Left ventricle myocardium inferior (tissue), 1 donor: ENCODE measurements around the gene WDR20. TPM values are rescaled to one million over a fixed set of nuclear protein-coding genes. Genes with fewer than 3 reads are reported as not detected.

Experiments
- DNase-seq: peaks from one replicate; pipeline ENCODE4 v3.0.0-alpha.2; 2020
- H3K27ac ChIP-seq: fragments of 200-600 bp; replicated peaks from 2 replicates; pipeline ENCODE4 v1.8.0; 2021
- H3K27me3 ChIP-seq: fragments of 200-600 bp; 2 replicates; pipeline ENCODE4 v1.8.0; 2021; ENCODE audit warnings: low read depth
- H3K36me3 ChIP-seq: fragments of 200-600 bp; 2 replicates; pipeline ENCODE4 v1.8.0; 2021
- H3K4me1 ChIP-seq: fragments of 200-600 bp; 2 replicates; pipeline ENCODE4 v1.8.0; 2021
- H3K4me3 ChIP-seq: fragments of 200-600 bp; 2 replicates; pipeline ENCODE4 v1.8.0; 2021; ENCODE audit warnings: mild to moderate bottlenecking, moderate library complexity
- H3K9me3 ChIP-seq: fragments of 200-600 bp; replicated peaks from 2 replicates; pipeline ENCODE4 v1.8.0; 2021
- CTCF ChIP-seq: fragments of 200-600 bp; IDR thresholded peaks from 2 replicates; pipeline ENCODE4 v1.8.0; 2021; ENCODE audit warnings: antibody characterized with exemption, mild to moderate bottlenecking, borderline replicate concordance
- intact Hi-C: fragments of 100-400 bp; cut with micrococcal nuclease; formaldehyde crosslinking; loops from one replicate; pipeline ENCODE4 v1.11.0; 2022
- total RNA-seq: library from RNA; stranded (reverse); fragmentation: NEBNext Ultra II Directional; extraction: Animal tissue kit (Norgen Biotek cat#: 25700); gene quantifications from one replicate; pipeline ENCODE4 v1.2.1, GENCODE V29; 2021
- donor health status: DM: no; HTN: yes; CAD: no; lungs with severe emphysema.

Gene WDR20
- total RNA-seq, 1 donor from 2014 or later, result 20.9 TPM

GRCh38 chr14:102177161-102177560, 37.5 kb downstream of the WDR20 start:
- DNase-seq, result no peak
- H3K4me1 ChIP-seq, result peaks cover 44% of the 10 kb centered on the region
- intact Hi-C loops, result no loop called here
- no peaks in the 10 kb centered on the region for H3K36me3 ChIP-seq
- TF ChIP-seq CTCF, result no peak
- H3K27ac ChIP-seq, result no peak overlapping the region
- H3K4me3 ChIP-seq, result no peak overlapping the region
- no peaks in the 10 kb centered on the region for H3K9me3 ChIP-seq
- no peaks in the 10 kb centered on the region for H3K27me3 ChIP-seq

- intact Hi-C loops, result no loop called here
- Histone ChIP-seq H3K4me3 (no peak overlapping the region), H3K36me3 (no peaks in the 10 kb centered on the region), H3K27ac (no peak overlapping the region), H3K9me3 (no peaks in the 10 kb centered on the region), H3K4me1 (peaks cover 60% of the 10 kb centered on the region), H3K27me3 (no peaks in the 10 kb centered on the region)
- no peak for DNase-seq
- TF ChIP-seq CTCF, result no peak
Observed at GRCh38 chr14:102178806-102179205, 39.1 kb downstream of the WDR20 start.

- Histone ChIP-seq H3K4me3 (no peak overlapping the region), H3K36me3 (no peaks in the 10 kb centered on the region), H3K4me1 (peaks cover 75% of the 10 kb centered on the region), H3K27ac (no peak overlapping the region), H3K9me3 (no peaks in the 10 kb centered on the region), H3K27me3 (no peaks in the 10 kb centered on the region)
- TF ChIP-seq CTCF, result no peak
- DNase-seq, result no peak
- intact Hi-C loops, result no loop called here
Observed at GRCh38 chr14:102180248-102180998, 40.7 kb downstream of the WDR20 start.

GRCh38 chr14:102181187-102181586, 41.5 kb downstream of the WDR20 start:
- H3K4me1 ChIP-seq, result peaks cover 81% of the 10 kb centered on the region
- intact Hi-C loops, result no loop called here

GRCh38 chr14:102182190-102182589, 42.5 kb downstream of the WDR20 start:
- DNase-seq, result no peak
- intact Hi-C loops, result no loop called here
- no peak overlapping the region for H3K4me3 ChIP-seq

More at GRCh38 chr14:102181187-102181586, 41.5 kb downstream of the WDR20 start:
- TF ChIP-seq CTCF, result no peak
- H3K27ac ChIP-seq, result no peak overlapping the region
- H3K36me3 ChIP-seq, result no peaks in the 10 kb centered on the region
- H3K9me3 ChIP-seq, result no peaks in the 10 kb centered on the region
- no peaks in the 10 kb centered on the region for H3K27me3 ChIP-seq
- no peak for DNase-seq
- no peak overlapping the region for H3K4me3 ChIP-seq

More at GRCh38 chr14:102182190-102182589, 42.5 kb downstream of the WDR20 start:
- no peaks in the 10 kb centered on the region for H3K36me3 ChIP-seq
- peaks cover 86% of the 10 kb centered on the region for H3K4me1 ChIP-seq
- H3K9me3 ChIP-seq, result no peaks in the 10 kb centered on the region
- TF ChIP-seq CTCF, result no peak
- no peak overlapping the region for H3K27ac ChIP-seq
- H3K27me3 ChIP-seq, result no peaks in the 10 kb centered on the region
